ENCODE results near the gene APOL2. TPM values are rescaled to one million over a fixed set of nuclear protein-coding genes. Genes with fewer than 3 reads are reported as not detected.
A peak's percentile ranks its signal among the peaks of the same experiment; 100 is the strongest.
"Not testable (repeated sequence)": the region's sequence is repeated elsewhere in the genome, so short reads cannot be mapped to it uniquely, and the experiment has no call there.

The APOL2 gene
- total RNA-seq, 1 donor from 2014 or later: 44.4 TPM

- ATAC-seq: no peak
- no peak for DNase-seq (ENCODE audit: low spot score)
These were observed 15.1 kb downstream of the APOL2 start for GRCh38 chr22:36224245-36224644.

GRCh38 chr22:36223504-36223903 lies 15.8 kb downstream of the APOL2 start:
- ATAC-seq (no peak), DNase-seq (ENCODE audit: low spot score) (no peak)

GRCh38 chr22:36222887-36223450 lies 16.4 kb downstream of the APOL2 start:
- ATAC-seq: no peak
- no peak for DNase-seq (ENCODE audit: low spot score)

- peak; percentile 91 for ATAC-seq
These were observed 17.3 kb downstream of the APOL2 start for GRCh38 chr22:36221799-36222751.

GRCh38 chr22:36220451-36220921 lies 18.8 kb downstream of the APOL2 start:
- ATAC-seq (peak; percentile 12), DNase-seq (ENCODE audit: low spot score) (no peak)

More at GRCh38 chr22:36221799-36222751, 17.3 kb downstream of the APOL2 start:
- no peak for DNase-seq (ENCODE audit: low spot score)

- ATAC-seq (no peak), DNase-seq (ENCODE audit: low spot score) (no peak)
These were observed 20.6 kb downstream of the APOL2 start for GRCh38 chr22:36218648-36219193.

GRCh38 chr22:36215981-36216380 lies 23.3 kb downstream of the APOL2 start:
- ATAC-seq: no peak
- no peak for DNase-seq (ENCODE audit: low spot score)

- DNase-seq (ENCODE audit: low spot score) (no peak), ATAC-seq (no peak)
These were observed 25.7 kb downstream of the APOL2 start for GRCh38 chr22:36213586-36213985.

- ATAC-seq (peak; percentile 47), DNase-seq (ENCODE audit: low spot score) (no peak)
These were observed 26.4 kb downstream of the APOL2 start for GRCh38 chr22:36212901-36213300.

GRCh38 chr22:36211237-36211861 lies 28.0 kb downstream of the APOL2 start:
- no peak for DNase-seq (ENCODE audit: low spot score)

GRCh38 chr22:36210224-36210623 lies 29.1 kb downstream of the APOL2 start:
- DNase-seq (ENCODE audit: low spot score) (no peak), ATAC-seq (no peak)

More at GRCh38 chr22:36211237-36211861, 28.0 kb downstream of the APOL2 start:
- peak; percentile 50 for ATAC-seq

- not testable (repeated sequence) for ATAC-seq; DNase-seq (ENCODE audit: low spot score)
These were observed 29.8 kb downstream of the APOL2 start for GRCh38 chr22:36209488-36209908.

GRCh38 chr22:36208914-36209313 lies 30.4 kb downstream of the APOL2 start:
- no peak for ATAC-seq
- DNase-seq (ENCODE audit: low spot score): no peak

GRCh38 chr22:36208162-36208765 lies 31.1 kb downstream of the APOL2 start:
- DNase-seq (ENCODE audit: low spot score) (no peak), ATAC-seq (no peak)

- DNase-seq (ENCODE audit: low spot score) (no peak), ATAC-seq (no peak)
These were observed 33.1 kb downstream of the APOL2 start for GRCh38 chr22:36206255-36206654.

- DNase-seq (ENCODE audit: low spot score); ATAC-seq: not testable (repeated sequence)
These were observed 33.8 kb downstream of the APOL2 start for GRCh38 chr22:36205573-36205972.

GRCh38 chr22:36204632-36205015 lies 34.7 kb downstream of the APOL2 start:
- no peak for DNase-seq (ENCODE audit: low spot score)

GRCh38 chr22:36204001-36204631 lies 35.2 kb downstream of the APOL2 start:
- DNase-seq (ENCODE audit: low spot score): no peak
- no peak for ATAC-seq

More at GRCh38 chr22:36204632-36205015, 34.7 kb downstream of the APOL2 start:
- no peak for ATAC-seq

- ATAC-seq; DNase-seq (ENCODE audit: low spot score): not testable (repeated sequence)
These were observed 35.9 kb downstream of the APOL2 start for GRCh38 chr22:36203441-36203840.

GRCh38 chr22:36202906-36203305 lies 36.4 kb downstream of the APOL2 start:
- peak; percentile 60 for DNase-seq (ENCODE audit: low spot score)
- peak; percentile 65 for ATAC-seq

Measured in left lobe of liver (tissue), 2 donors.